GM12891 (cell line): ENCODE measurements around the gene UNC13B.

Experiments
- POLR2A ChIP-seq: IDR thresholded peaks from 2 replicates; pipeline ENCODE4 v1.6.1; 2011; ENCODE audit warnings: low read depth, low read length, control low read depth
- POLR2AphosphoS5 ChIP-seq: IDR thresholded peaks from 2 replicates; pipeline ENCODE4 v1.6.1; 2011; ENCODE audit warnings: low read depth, low read length, control low read depth
- SPI1 ChIP-seq: IDR thresholded peaks from 2 replicates; pipeline ENCODE4 v1.6.1; 2011; ENCODE audit warnings: low read depth, low read length, control low read depth

- TF ChIP-seq POLR2A (no peak), POLR2AphosphoS5 (no peak), SPI1 (no peak)
These were observed 233.9 kb downstream of the UNC13B start for GRCh38 chr9:35395706-35396101.
